B cell (primary cell): ENCODE results near the gene FKBP11. TPM values are rescaled to one million over a fixed set of nuclear protein-coding genes. Genes with fewer than 3 reads are reported as not detected.

Experiments
- ATAC-seq: fragments of 200-7000 bp; cut with Tn5 transposase; one replicate; pipeline ENCODE4 v1.10.0; 2021; ENCODE audit warnings: low read depth, mild to moderate bottlenecking, moderate number of reproducible peaks, moderate library complexity
- CTCF ChIA-PET: fragments of 350-600 bp; sonication (Branson Sonifier 250); formaldehyde crosslinking; loops from one replicate; lab custom pipeline; 2021; ENCODE audit warnings: antibody characterized with exemption, inconsistent platforms; lab: Charles Lee
- POLR2A ChIA-PET: fragments of 350-600 bp; sonication (Branson Sonifier 250); formaldehyde crosslinking; loops from one replicate; lab custom pipeline; 2021; ENCODE audit warnings: antibody characterized with exemption; lab: Charles Lee
- DNase-seq: peaks from one replicate; pipeline ENCODE4 v3.0.0; 2013
- H2AFZ ChIP-seq: 2 replicates; pipeline ENCODE4 v1.6.1; 2012; ENCODE audit warnings: mild to moderate bottlenecking, low read depth, low read length; ENCODE audit not compliant: insufficient read depth, poor library complexity, severe bottlenecking
- H3K27ac ChIP-seq, 2 donors: 1 replicate in 1 of 2; 2 replicates in 1 of 2; pipeline ENCODE4 v1.5.1; 2012 to 2013; ENCODE audit warnings: low read length in 2 of 2, mild to moderate bottlenecking in 2 of 2, moderate library complexity in 1 of 2
- H3K27me3 ChIP-seq, 4 experiments: fragments of 200-600 bp in 1 of 4; sonication (generic) in 1 of 4; replicated peaks in 1 of 4; 1 replicate in 2 of 4; 2 replicates in 2 of 4; pipeline versions ENCODE4 v1.6.1 to v1.7.0; 2013 to 2016; ENCODE audit warnings: low read length in 3 of 4, mild to moderate bottlenecking in 2 of 4, mixed read lengths in 1 of 4, moderate library complexity in 1 of 4; ENCODE audit not compliant: insufficient read depth in 4 of 4, control insufficient read depth in 3 of 4; ENCODE audit errors: control extremely low read depth in 1 of 4
- H3K36me3 ChIP-seq, 2 experiments: replicated peaks in 1 of 2; 1 replicate in 1 of 2; 2 replicates in 1 of 2; pipeline versions ENCODE4 v1.6.1 to v1.7.1; 2013; ENCODE audit warnings: low read length in 1 of 2; ENCODE audit not compliant: insufficient read depth in 2 of 2, control insufficient read depth in 1 of 2; ENCODE audit errors: control extremely low read depth in 1 of 2, extremely low read depth in 1 of 2
- H3K4me1 ChIP-seq, 2 donors: fragments of 200-600 bp in 1 of 2; sonication (generic) in 1 of 2; 1 replicate in 1 of 2; 2 replicates in 1 of 2; pipeline versions ENCODE4 v1.5.1 to v1.6.1; 2013 to 2017; ENCODE audit warnings: low read length in 2 of 2; ENCODE audit not compliant: control insufficient read depth in 2 of 2, insufficient read depth in 2 of 2
- H3K4me2 ChIP-seq: replicated peaks from 2 replicates; pipeline ENCODE3; 2012; ENCODE audit warnings: mild to moderate bottlenecking, low read depth, low read length; ENCODE audit not compliant: poor library complexity, severe bottlenecking
- H3K4me3 ChIP-seq, 5 experiments: fragments of 200-600 bp in 1 of 5; sonication (generic) in 1 of 5; 1 replicate in 3 of 5; 2 replicates in 2 of 5; pipeline versions ENCODE4 v1.5.1 to v1.7.0; 2011 to 2016; ENCODE audit warnings: low read length in 4 of 5, mild to moderate bottlenecking in 4 of 5, low read depth in 2 of 5, control low read depth in 1 of 5, moderate library complexity in 1 of 5; ENCODE audit not compliant: insufficient read depth in 1 of 5; ENCODE audit errors: control extremely low read depth in 1 of 5, extremely low read depth in 1 of 5
- H3K79me2 ChIP-seq: fragments of 200-600 bp; sonication (generic); one replicate; pipeline ENCODE4 v1.6.0; 2016; ENCODE audit warnings: low read length; ENCODE audit not compliant: control insufficient read depth, insufficient read depth
- H3K9ac ChIP-seq: fragments of 200-600 bp; sonication (generic); 2 replicates; pipeline ENCODE4 v1.6.1; 2017; ENCODE audit warnings: mild to moderate bottlenecking, low read length, moderate library complexity
- H3K9me3 ChIP-seq, 3 donors: one replicate each; pipeline versions ENCODE4 v1.6.1 to v1.7.1; 2013; ENCODE audit warnings: low read length in 2 of 3; ENCODE audit not compliant: control insufficient read depth in 2 of 3, insufficient read depth in 1 of 3; ENCODE audit errors: control extremely low read depth in 1 of 3
- H4K20me1 ChIP-seq: 2 replicates; pipeline ENCODE4 v1.6.0; 2012; ENCODE audit warnings: mild to moderate bottlenecking, low read length; ENCODE audit not compliant: insufficient read depth, control insufficient read depth, poor library complexity, severe bottlenecking
- H3K27ac Mint-ChIP-seq: one replicate; pipeline ENCODE4 v1.8.0; 2021; ENCODE audit warnings: mixed read lengths
- H3K27me3 Mint-ChIP-seq: one replicate; pipeline ENCODE4 v1.8.0; 2021; ENCODE audit warnings: mixed read lengths
- H3K4me1 Mint-ChIP-seq: one replicate; pipeline ENCODE4 v1.8.0; 2021; ENCODE audit warnings: mixed read lengths
- H3K4me3 Mint-ChIP-seq: one replicate; pipeline ENCODE4 v1.8.0; 2021; ENCODE audit warnings: mixed read lengths
- H3K9me3 Mint-ChIP-seq: one replicate; pipeline ENCODE4 v1.8.0; 2022; ENCODE audit warnings: mixed read lengths; ENCODE audit not compliant: insufficient read depth
- EZH2 ChIP-seq: IDR thresholded peaks from 2 replicates; pipeline ENCODE4 v1.6.1; 2012; ENCODE audit warnings: borderline replicate concordance, low read depth, mild to moderate bottlenecking, moderate library complexity, low read length; ENCODE audit not compliant: insufficient read depth, poor library complexity, severe bottlenecking
- WGBS: methylation state at CpG from one replicate; pipeline ENCODE4 v1.1.5; 2013; ENCODE audit warnings: missing lambda C conversion rate; ENCODE audit not compliant: insufficient coverage; 5-methylcytosine and 5-hydroxymethylcytosine counted together
- intact Hi-C: fragments of 100-400 bp; cut with micrococcal nuclease; formaldehyde crosslinking; loops from one replicate; pipeline ENCODE4 v1.10.0; 2022
- polyA plus RNA-seq: library from polyadenylated mRNA; depleted of rRNA; stranded (reverse); fragments of >200 nt; gene quantifications from 2 replicates; pipeline ENCODE4 v1.2.3, GENCODE V29; 2012
- total RNA-seq, 2 donors: library from RNA; stranded (reverse); fragments of 120-200 nt in 1 of 2; gene quantifications; 1 replicate in 1 of 2; 2 replicates in 1 of 2; pipeline versions ENCODE4 v1.2.3 to v1.2.4, GENCODE V29; 2013 to 2022
- TF ChIP-seq, protein P1 (sequence below): fragments of 200-600 bp; IDR thresholded peaks from one replicate; pipeline ENCODE4 v1.8.0; 2022; ENCODE audit warnings: antibody characterized with exemption, mild to moderate bottlenecking

FKBP11 gene
- total and polyA plus RNA-seq, 2 donors (not counting 1 experiment from before 2014, with no cell fraction given), result 26.7 to 52.5 TPM

GRCh38 chr12:48961331-48961730 is 36.0 kb upstream of the FKBP11 start:
- POLR2A ChIA-PET, result no interaction called here
- H3K27ac Mint-ChIP-seq, result no peak overlapping the region

GRCh38 chr12:48960834-48961233 is 35.5 kb upstream of the FKBP11 start:
- ATAC-seq (no peak), DNase-seq (no peak)
- H3K9me3 ChIP-seq, result no peaks in the 10 kb centered on the region
- no peak overlapping the region for H3K4me3 Mint-ChIP-seq
- 81% methylated on average over 2 of the region's 3 CpGs for WGBS
- no peaks in the 10 kb centered on the region for H3K9me3 Mint-ChIP-seq
- H3K27ac ChIP-seq, result no peak overlapping the region
- H4K20me1 ChIP-seq, result no peaks in the 10 kb centered on the region
- H3K27me3 ChIP-seq, result peaks cover 0 to 3% (median 0%) of the 10 kb centered on the region in 4 experiments
- no peak overlapping the region for H3K4me3 ChIP-seq
- H3K27ac Mint-ChIP-seq, result no peak overlapping the region
- no peak overlapping the region for H3K9ac ChIP-seq
- intact Hi-C loops, result no loop called here
- no peaks in the 10 kb centered on the region for H3K27me3 Mint-ChIP-seq
- no peak overlapping the region for H2AFZ ChIP-seq
- POLR2A ChIA-PET, result no interaction called here
- no peak overlapping the region for H3K4me2 ChIP-seq
- no peak for TF ChIP-seq EZH2
- TF ChIP-seq, protein P1, sequence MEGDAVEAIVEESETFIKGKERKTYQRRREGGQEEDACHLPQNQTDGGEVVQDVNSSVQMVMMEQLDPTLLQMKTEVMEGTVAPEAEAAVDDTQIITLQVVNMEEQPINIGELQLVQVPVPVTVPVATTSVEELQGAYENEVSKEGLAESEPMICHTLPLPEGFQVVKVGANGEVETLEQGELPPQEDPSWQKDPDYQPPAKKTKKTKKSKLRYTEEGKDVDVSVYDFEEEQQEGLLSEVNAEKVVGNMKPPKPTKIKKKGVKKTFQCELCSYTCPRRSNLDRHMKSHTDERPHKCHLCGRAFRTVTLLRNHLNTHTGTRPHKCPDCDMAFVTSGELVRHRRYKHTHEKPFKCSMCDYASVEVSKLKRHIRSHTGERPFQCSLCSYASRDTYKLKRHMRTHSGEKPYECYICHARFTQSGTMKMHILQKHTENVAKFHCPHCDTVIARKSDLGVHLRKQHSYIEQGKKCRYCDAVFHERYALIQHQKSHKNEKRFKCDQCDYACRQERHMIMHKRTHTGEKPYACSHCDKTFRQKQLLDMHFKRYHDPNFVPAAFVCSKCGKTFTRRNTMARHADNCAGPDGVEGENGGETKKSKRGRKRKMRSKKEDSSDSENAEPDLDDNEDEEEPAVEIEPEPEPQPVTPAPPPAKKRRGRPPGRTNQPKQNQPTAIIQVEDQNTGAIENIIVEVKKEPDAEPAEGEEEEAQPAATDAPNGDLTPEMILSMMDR, result no peak
- H3K4me1 ChIP-seq, result peaks cover 18 to 21% of the 10 kb centered on the region in 2 donors
- peaks cover 25% of the 10 kb centered on the region for H3K4me1 Mint-ChIP-seq
- no peaks in the 10 kb centered on the region for H3K36me3 ChIP-seq
- CTCF ChIA-PET, result interaction anchor here (0.7 kb wide), 1 partner anchor 35 kb away, joined by 4 read pairs; no protein-coding TSS in a partner anchor
- peaks cover 15% of the 10 kb centered on the region for H3K79me2 ChIP-seq

More at GRCh38 chr12:48961331-48961730, 36.0 kb upstream of the FKBP11 start:
- 65% methylated on average over 3 of the region's 4 CpGs for WGBS
- Histone ChIP-seq H3K4me2 (no peak overlapping the region), H3K9me3 (no peaks in the 10 kb centered on the region), H3K79me2 (peaks cover 10% of the 10 kb centered on the region), H3K36me3 (no peaks in the 10 kb centered on the region), H3K27me3 (peaks cover 0 to 3% (median 0%) of the 10 kb centered on the region in 4 experiments), H3K27ac (no peak overlapping the region), H3K4me1 (peaks cover 13 to 21% of the 10 kb centered on the region in 2 donors), H2AFZ (no peak overlapping the region), H4K20me1 (no peaks in the 10 kb centered on the region), H3K4me3 (no peak overlapping the region), H3K9ac (no peak overlapping the region)
- H3K4me1 Mint-ChIP-seq, result peaks cover 20% of the 10 kb centered on the region
- TF ChIP-seq EZH2, result no peak
- TF ChIP-seq, protein P1, result no peak
- intact Hi-C loops, result no loop called here
- CTCF ChIA-PET, result interaction anchor here (1.2 kb wide), 1 partner anchor 16 kb away, joined by 3 read pairs; no protein-coding TSS in a partner anchor
- H3K4me3 Mint-ChIP-seq, result no peak overlapping the region
- DNase-seq (no peak), ATAC-seq (no peak)
- H3K9me3 Mint-ChIP-seq, result no peaks in the 10 kb centered on the region
- H3K27me3 Mint-ChIP-seq, result no peaks in the 10 kb centered on the region
